Keratinocyte (primary cell): ENCODE measurements around the gene MT1E. TPM values are rescaled to one million over a fixed set of nuclear protein-coding genes. Genes with fewer than 3 reads are reported as not detected.

Experiments used
- DNase-seq: peaks from one replicate; pipeline ENCODE4 v3.0.0-alpha.2; 2011; ENCODE audit warnings: low read depth, missing footprints, low spot score
- FAIRE-seq: peaks from 2 replicates; lab custom pipeline; 2011; peaks lifted over from hg19 to GRCh38; lab: Jason Lieb, UNC
- H2AFZ ChIP-seq: 2 replicates; pipeline ENCODE4 v1.6.0; 2012; ENCODE audit warnings: low read length, control low read depth, inconsistent platforms; ENCODE audit not compliant: control insufficient read depth
- H3K27ac ChIP-seq: 2 replicates; pipeline ENCODE4 v1.5.1; 2011; ENCODE audit warnings: low read length; ENCODE audit not compliant: control insufficient read depth, insufficient read depth
- H3K27me3 ChIP-seq: 3 replicates; pipeline ENCODE4 v1.6.0; 2011; ENCODE audit warnings: low read length; ENCODE audit not compliant: control insufficient read depth, insufficient read depth; ENCODE audit errors: extremely low read depth
- H3K36me3 ChIP-seq, 2 experiments: 2 replicates in 1 of 2; 3 replicates in 1 of 2; pipeline ENCODE4 v1.5.1; 2011; ENCODE audit warnings: low read length in 2 of 2, mild to moderate bottlenecking in 1 of 2; ENCODE audit not compliant: control insufficient read depth in 2 of 2, insufficient read depth in 2 of 2; ENCODE audit errors: extremely low read depth in 1 of 2
- H3K4me1 ChIP-seq: 3 replicates; pipeline ENCODE4 v1.5.1; 2011; ENCODE audit warnings: low read length; ENCODE audit not compliant: control insufficient read depth, insufficient read depth; ENCODE audit errors: extremely low read depth
- H3K4me2 ChIP-seq: 3 replicates; pipeline ENCODE4 v1.6.0; 2011; ENCODE audit warnings: low read depth, low read length; ENCODE audit not compliant: control insufficient read depth, insufficient read depth; ENCODE audit errors: extremely low read depth
- H3K4me3 ChIP-seq, 3 experiments: fragments of 200-600 bp in 1 of 3; sonication (generic) in 1 of 3; 2 replicates in 2 of 3; 3 replicates in 1 of 3; pipeline ENCODE4 v1.5.1; 2011 to 2016; ENCODE audit warnings: low read length in 3 of 3, mild to moderate bottlenecking in 3 of 3, control low read depth in 2 of 3, inconsistent platforms in 1 of 3, low read depth in 1 of 3, mixed read lengths in 1 of 3, mixed run types in 1 of 3, moderate library complexity in 1 of 3; ENCODE audit not compliant: control insufficient read depth in 2 of 3, insufficient read depth in 2 of 3; ENCODE audit errors: extremely low read depth in 1 of 3
- H3K79me2 ChIP-seq: 2 replicates; pipeline ENCODE4 v1.6.0; 2012; ENCODE audit warnings: low read length; ENCODE audit not compliant: control insufficient read depth, insufficient read depth
- H3K9ac ChIP-seq: 3 replicates; pipeline ENCODE4 v1.6.0; 2011; ENCODE audit warnings: low read length; ENCODE audit not compliant: control insufficient read depth, insufficient read depth; ENCODE audit errors: extremely low read depth
- H3K9me1 ChIP-seq: 3 replicates; pipeline ENCODE4 v1.6.0; 2011; ENCODE audit warnings: low read length; ENCODE audit not compliant: control insufficient read depth, insufficient read depth; ENCODE audit errors: extremely low read depth
- H3K9me3 ChIP-seq: 2 replicates; pipeline ENCODE4 v1.5.1; 2012; ENCODE audit warnings: low read depth, low read length; ENCODE audit not compliant: control insufficient read depth
- H4K20me1 ChIP-seq: 3 replicates; pipeline ENCODE4 v1.6.0; 2011; ENCODE audit warnings: low read length; ENCODE audit not compliant: control insufficient read depth, insufficient read depth; ENCODE audit errors: extremely low read depth
- CTCF ChIP-seq, 3 experiments: IDR thresholded peaks in 1 of 3; conservative IDR thresholded peaks in 1 of 3; optimal IDR thresholded peaks in 1 of 3; 2 replicates in 2 of 3; 3 replicates in 1 of 3; pipeline versions ENCODE3 to v1.5.1; 2011; ENCODE audit warnings: low read length in 3 of 3, mild to moderate bottlenecking in 3 of 3, moderate library complexity in 2 of 3, control low read depth in 1 of 3, inconsistent platforms in 1 of 3; ENCODE audit not compliant: insufficient read depth in 2 of 3; ENCODE audit errors: extremely low read depth in 1 of 3
- EZH2 ChIP-seq: IDR thresholded peaks from one replicate; pipeline ENCODE4 v1.6.1; 2012; ENCODE audit warnings: inconsistent platforms, mild to moderate bottlenecking, low read length, moderate library complexity
- dilution Hi-C: fragments of 300-500 bp; cut with MboI; formaldehyde crosslinking; loops from one replicate; pipeline ENCODE4 v1.7.0; 2020; ENCODE audit warnings: low sequenced_read_pairs; ENCODE audit not compliant: extremely low pct_ligation_motif_present
- polyA minus RNA-seq, 3 experiments: library from RNA; depleted of rRNA, polyadenylated mRNA; stranded (reverse); fragments of >200 nt; gene quantifications; 1 replicate in 1 of 3; 2 replicates in 1 of 3; 3 replicates in 1 of 3; pipeline ENCODE4 v1.2.3, GENCODE V29; 2011
- polyA plus RNA-seq, 5 experiments: library from polyadenylated mRNA; depleted of rRNA in 3 of 5; stranded (reverse) in 3 of 5; stranded (forward) in 1 of 5; unstranded in 1 of 5; fragments of >200 nt; gene quantifications; 1 replicate in 1 of 5; 2 replicates in 3 of 5; 3 replicates in 1 of 5; pipeline versions ENCODE4 v1.2.1 to v1.2.3, GENCODE V29; 2011 to 2012; ENCODE audit warnings: missing spikeins in 2 of 5, low read depth in 1 of 5, low replicate concordance in 1 of 5

Gene MT1E
- polyA plus RNA-seq (394 to 1,732 TPM (median 404 TPM) in 3 replicates), polyA minus RNA-seq (298 to 744 TPM (median 398 TPM) in 3 replicates)
- 55.2 TPM for polyA plus RNA-seq (2011; ENCODE audit: low read depth)
- polyA plus RNA-seq (2011; cell fraction: cytosol; rRNA removed), result 1,504 and 3,462 TPM in 2 replicates
- polyA plus RNA-seq (2011; cell fraction: nucleus; rRNA removed), result 621 and 624 TPM in 2 replicates
- polyA plus RNA-seq (2012; ENCODE audit: low replicate concordance), result 688 and 1,595 TPM in 2 replicates
- polyA minus RNA-seq (2011; cell fraction: cytosol; rRNA and poly(A)+ RNA removed), result 667 TPM
- 76.9 and 81.7 TPM in 2 replicates for polyA minus RNA-seq (2011; cell fraction: nucleus; rRNA and poly(A)+ RNA removed)

DNA sequence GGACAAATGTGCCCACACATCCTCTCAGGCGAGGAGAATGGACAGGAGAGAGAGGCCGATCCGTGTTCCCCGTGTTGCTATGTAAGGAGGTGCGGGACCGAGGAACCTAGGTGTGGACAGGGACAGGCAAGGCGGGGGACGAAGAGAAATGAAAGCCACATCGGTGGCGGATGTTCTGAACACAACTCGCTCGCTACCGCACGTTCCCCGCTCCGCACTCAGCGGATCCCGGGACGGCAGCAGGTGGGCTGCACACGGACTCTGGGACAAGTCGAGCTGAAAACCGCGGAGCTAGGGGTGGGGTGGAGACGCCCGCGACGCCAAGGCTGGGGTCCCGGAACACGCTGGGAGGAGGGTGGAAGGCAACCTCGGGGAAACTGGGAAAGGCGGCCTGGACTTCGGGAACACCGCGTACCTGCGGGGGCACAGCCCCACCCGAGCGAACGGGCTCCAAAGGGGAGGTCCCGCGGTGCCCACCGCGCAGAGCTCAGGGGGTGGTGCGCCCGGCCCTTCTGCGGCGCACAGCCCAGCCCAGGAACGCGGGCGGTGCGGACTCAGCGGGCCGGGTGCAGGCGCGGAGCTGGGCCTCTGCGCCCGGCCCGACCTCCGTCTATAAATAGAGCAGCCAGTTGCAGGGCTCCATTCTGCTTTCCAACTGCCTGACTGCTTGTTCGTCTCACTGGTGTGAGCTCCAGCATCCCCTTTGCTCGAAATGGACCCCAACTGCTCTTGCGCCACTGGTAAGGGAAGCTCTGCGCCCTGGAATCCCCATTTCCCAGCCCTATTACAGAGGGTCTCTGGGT is at the start of gene MT1E:
MT1E (plus strand) TSS at position 642 of the 803 bp plus-strand sequence; CDS start at position 713, 71 bp downstream.
- dilution Hi-C loops, result no loop called here
- FAIRE-seq (no peak), DNase-seq (no peak)
- H3K27ac ChIP-seq, result peak within 1 kb of the TSS; percentile 57
- no peaks in the 10 kb centered on the region for H3K36me3 ChIP-seq
- H3K27me3 ChIP-seq, result no peaks in the 10 kb centered on the region
- H3K79me2 ChIP-seq, result peaks cover 9% of the 10 kb centered on the region
- peak within 1 kb of the TSS; percentile 91 for H3K4me2 ChIP-seq
- H3K9ac ChIP-seq, result peak within 1 kb of the TSS; percentile 69
- H3K4me1 ChIP-seq, result peaks cover 10% of the 10 kb centered on the region
- no peaks in the 10 kb centered on the region for H3K9me1 ChIP-seq
- TF ChIP-seq EZH2 (no peak), CTCF (optimal IDR thresholded peaks at IDR 0.05 in 1 of 3, IDR thresholded peaks at IDR 0.05 in 1 of 3, conservative IDR thresholded peaks at IDR 0.05 in 1 of 3; ENCODE audit: extremely low read depth in 1 of 3, insufficient read depth in 2 of 3, low read length in 3 of 3) (no peak)
- peaks cover 3% of the 10 kb centered on the region for H4K20me1 ChIP-seq
- peak within 1 kb of the TSS; percentile 69 for H2AFZ ChIP-seq
- H3K4me3 ChIP-seq, result peak within 1 kb of the TSS; percentile 45 to 78 (median 67)
- no peaks in the 10 kb centered on the region for H3K9me3 ChIP-seq

GRCh38 chr16:56576585-56577299 is 48.8 kb upstream of the MT1E start:
- FAIRE-seq (peak; percentile 95), DNase-seq (peak; percentile 93)
- H3K4me3 ChIP-seq, result no peak overlapping the region
- peak overlapping the region; percentile 54 for H2AFZ ChIP-seq
- no peaks in the 10 kb centered on the region for H3K9me1 ChIP-seq
- H3K4me1 ChIP-seq, result peaks cover 10% of the 10 kb centered on the region
- TF ChIP-seq CTCF (optimal IDR thresholded peaks at IDR 0.05 in 1 of 3, IDR thresholded peaks at IDR 0.05 in 1 of 3, conservative IDR thresholded peaks at IDR 0.05 in 1 of 3; ENCODE audit: extremely low read depth in 1 of 3, insufficient read depth in 2 of 3, low read length in 3 of 3) (peak; percentile 92 to 98 (median 96)), EZH2 (no peak)
- H3K4me2 ChIP-seq, result peak overlapping the region; percentile 63
- H3K9me3 ChIP-seq, result no peaks in the 10 kb centered on the region
- peak overlapping the region; percentile 22 for H3K27ac ChIP-seq
- no peak overlapping the region for H3K9ac ChIP-seq
- no peaks in the 10 kb centered on the region for H3K36me3 ChIP-seq
- dilution Hi-C loops, result no loop called here
- no peaks in the 10 kb centered on the region for H3K27me3 ChIP-seq
- no peaks in the 10 kb centered on the region for H4K20me1 ChIP-seq
- H3K79me2 ChIP-seq, result no peaks in the 10 kb centered on the region
